ENCODE results near the gene MAVS. TPM values are rescaled to one million over a fixed set of nuclear protein-coding genes. Genes with fewer than 3 reads are reported as not detected.

MAVS gene
- total RNA-seq, 1 experiment from 2014 or later = 23.4 TPM

DNA sequence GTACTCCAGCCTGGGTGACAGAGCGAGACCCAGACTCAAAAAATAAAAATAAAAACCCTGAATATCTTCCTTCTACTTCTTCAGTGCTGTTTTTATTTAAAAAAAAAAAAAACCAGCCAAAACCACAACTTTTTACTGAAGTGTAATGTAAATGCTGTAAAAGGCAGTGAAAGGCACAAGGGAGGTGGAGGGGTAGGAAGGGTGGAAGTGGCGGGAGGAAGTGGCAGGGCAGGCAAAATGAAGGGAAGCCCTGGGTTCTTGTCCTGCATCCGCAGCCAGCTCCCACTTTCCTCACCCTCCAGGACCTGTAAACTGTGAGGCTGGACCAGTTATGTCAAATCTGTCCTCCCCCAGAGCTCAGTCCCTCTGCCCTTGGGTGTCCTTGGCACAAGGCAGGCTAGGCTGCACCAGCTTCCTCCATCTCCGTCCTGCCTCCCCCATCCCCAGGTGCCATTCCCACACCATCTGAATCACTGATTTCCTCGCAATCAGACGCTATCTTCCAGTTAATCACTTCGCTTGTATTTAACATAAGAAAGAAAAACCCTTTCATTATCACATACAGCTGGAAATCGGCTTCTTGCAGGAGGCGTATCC, 28.8 kb downstream of the MAVS start (continued):
- TF ChIP-seq, protein P1, sequence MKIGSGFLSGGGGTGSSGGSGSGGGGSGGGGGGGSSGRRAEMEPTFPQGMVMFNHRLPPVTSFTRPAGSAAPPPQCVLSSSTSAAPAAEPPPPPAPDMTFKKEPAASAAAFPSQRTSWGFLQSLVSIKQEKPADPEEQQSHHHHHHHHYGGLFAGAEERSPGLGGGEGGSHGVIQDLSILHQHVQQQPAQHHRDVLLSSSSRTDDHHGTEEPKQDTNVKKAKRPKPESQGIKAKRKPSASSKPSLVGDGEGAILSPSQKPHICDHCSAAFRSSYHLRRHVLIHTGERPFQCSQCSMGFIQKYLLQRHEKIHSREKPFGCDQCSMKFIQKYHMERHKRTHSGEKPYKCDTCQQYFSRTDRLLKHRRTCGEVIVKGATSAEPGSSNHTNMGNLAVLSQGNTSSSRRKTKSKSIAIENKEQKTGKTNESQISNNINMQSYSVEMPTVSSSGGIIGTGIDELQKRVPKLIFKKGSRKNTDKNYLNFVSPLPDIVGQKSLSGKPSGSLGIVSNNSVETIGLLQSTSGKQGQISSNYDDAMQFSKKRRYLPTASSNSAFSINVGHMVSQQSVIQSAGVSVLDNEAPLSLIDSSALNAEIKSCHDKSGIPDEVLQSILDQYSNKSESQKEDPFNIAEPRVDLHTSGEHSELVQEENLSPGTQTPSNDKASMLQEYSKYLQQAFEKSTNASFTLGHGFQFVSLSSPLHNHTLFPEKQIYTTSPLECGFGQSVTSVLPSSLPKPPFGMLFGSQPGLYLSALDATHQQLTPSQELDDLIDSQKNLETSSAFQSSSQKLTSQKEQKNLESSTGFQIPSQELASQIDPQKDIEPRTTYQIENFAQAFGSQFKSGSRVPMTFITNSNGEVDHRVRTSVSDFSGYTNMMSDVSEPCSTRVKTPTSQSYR (CRISPR knock-in tag; IDR thresholded peaks at IDR 0.05) = no peak
- no peak for TF ChIP-seq JAZF1 (CRISPR knock-in tag; IDR thresholded peaks at IDR 0.05)
- no peak for TF ChIP-seq ZBTB21 (CRISPR knock-in tag; IDR thresholded peaks at IDR 0.05; ENCODE audit: borderline replicate concordance)
- no peak for TF ChIP-seq STAT6 (CRISPR knock-in tag; conservative IDR thresholded peaks at IDR 0.05; ENCODE audit: low read depth)
- TF ChIP-seq, protein P2, sequence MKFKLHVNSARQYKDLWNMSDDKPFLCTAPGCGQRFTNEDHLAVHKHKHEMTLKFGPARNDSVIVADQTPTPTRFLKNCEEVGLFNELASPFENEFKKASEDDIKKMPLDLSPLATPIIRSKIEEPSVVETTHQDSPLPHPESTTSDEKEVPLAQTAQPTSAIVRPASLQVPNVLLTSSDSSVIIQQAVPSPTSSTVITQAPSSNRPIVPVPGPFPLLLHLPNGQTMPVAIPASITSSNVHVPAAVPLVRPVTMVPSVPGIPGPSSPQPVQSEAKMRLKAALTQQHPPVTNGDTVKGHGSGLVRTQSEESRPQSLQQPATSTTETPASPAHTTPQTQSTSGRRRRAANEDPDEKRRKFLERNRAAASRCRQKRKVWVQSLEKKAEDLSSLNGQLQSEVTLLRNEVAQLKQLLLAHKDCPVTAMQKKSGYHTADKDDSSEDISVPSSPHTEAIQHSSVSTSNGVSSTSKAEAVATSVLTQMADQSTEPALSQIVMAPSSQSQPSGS (CRISPR knock-in tag; IDR thresholded peaks at IDR 0.05; ENCODE audit: borderline replicate concordance, low read depth) = no peak
- TF ChIP-seq ZNF263 (CRISPR knock-in tag; IDR thresholded peaks at IDR 0.05; ENCODE audit: low read depth) = no peak
- no peak for TF ChIP-seq CBFB (CRISPR knock-in tag; IDR thresholded peaks at IDR 0.05; ENCODE audit: low read depth)
- TF ChIP-seq TP53 (CRISPR knock-in tag; IDR thresholded peaks at IDR 0.05) = no peak
- TF ChIP-seq ZNF219 (CRISPR knock-in tag; IDR thresholded peaks at IDR 0.05; ENCODE audit: borderline replicate concordance) = no peak
- TF ChIP-seq TCF7 (CRISPR knock-in tag; IDR thresholded peaks at IDR 0.05; ENCODE audit: low read depth) = no peak
- TF ChIP-seq, protein P3, sequence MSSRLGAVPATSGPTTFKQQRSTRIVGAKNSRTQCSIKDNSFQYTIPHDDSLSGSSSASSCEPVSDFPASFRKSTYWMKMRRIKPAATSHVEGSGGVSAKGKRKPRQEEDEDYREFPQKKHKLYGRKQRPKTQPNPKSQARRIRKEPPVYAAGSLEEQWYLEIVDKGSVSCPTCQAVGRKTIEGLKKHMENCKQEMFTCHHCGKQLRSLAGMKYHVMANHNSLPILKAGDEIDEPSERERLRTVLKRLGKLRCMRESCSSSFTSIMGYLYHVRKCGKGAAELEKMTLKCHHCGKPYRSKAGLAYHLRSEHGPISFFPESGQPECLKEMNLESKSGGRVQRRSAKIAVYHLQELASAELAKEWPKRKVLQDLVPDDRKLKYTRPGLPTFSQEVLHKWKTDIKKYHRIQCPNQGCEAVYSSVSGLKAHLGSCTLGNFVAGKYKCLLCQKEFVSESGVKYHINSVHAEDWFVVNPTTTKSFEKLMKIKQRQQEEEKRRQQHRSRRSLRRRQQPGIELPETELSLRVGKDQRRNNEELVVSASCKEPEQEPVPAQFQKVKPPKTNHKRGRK (CRISPR knock-in tag; IDR thresholded peaks at IDR 0.05; ENCODE audit: borderline replicate concordance) = no peak
- no peak for TF ChIP-seq SP1 (CRISPR knock-in tag; conservative IDR thresholded peaks at IDR 0.05)

DNA sequence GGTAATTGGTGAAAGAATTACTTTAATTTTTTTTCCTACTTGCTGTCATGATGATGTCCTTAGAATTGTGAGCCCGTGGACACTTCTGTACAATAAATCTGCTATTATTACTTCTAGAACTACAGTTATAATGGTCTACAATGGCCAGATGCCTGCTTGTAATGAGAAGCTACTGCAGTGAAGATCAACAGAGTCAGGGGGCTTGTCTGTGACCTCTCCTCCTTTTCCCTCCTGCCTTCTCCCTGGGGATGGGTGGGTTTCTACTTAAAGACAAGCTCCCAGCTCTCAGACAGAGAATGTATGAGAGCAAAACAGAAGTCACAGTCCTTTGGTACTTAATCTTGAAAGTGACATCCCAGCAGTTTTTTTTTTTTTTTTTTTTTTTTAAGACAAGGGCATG, 29.4 kb downstream of the MAVS start:
- Mint-ChIP-seq H3K27me3 (ENCODE audit: low read depth) (no peaks in the 10 kb centered on the region), H3K9me3 (no peaks in the 10 kb centered on the region), H3K4me3 (no peak overlapping the region), H3K27ac (no peak overlapping the region), H3K36me3 (peaks cover 16% of the 10 kb centered on the region), H3K4me1 (peaks cover 7% of the 10 kb centered on the region)
- DNase-seq (ENCODE audit: low spot score) (no peak), ATAC-seq (no peak)
- ChIA-PET POLR2A (no interaction called here), CTCF (interaction anchor here (1.5 kb wide), 2 partner anchors 55 to 209 kb away, joined by 3 read pairs; partner anchors contain the start of gene AP5S1)
- TF ChIP-seq STAT6 (CRISPR knock-in tag; conservative IDR thresholded peaks at IDR 0.05; ENCODE audit: low read depth) = no peak
- TF ChIP-seq JUN (CRISPR knock-in tag; IDR thresholded peaks at IDR 0.05) = no peak
- TF ChIP-seq MYBL2 (CRISPR knock-in tag; IDR thresholded peaks at IDR 0.05) = no peak
- TF ChIP-seq, protein P2 (CRISPR knock-in tag; IDR thresholded peaks at IDR 0.05; ENCODE audit: borderline replicate concordance, low read depth) = no peak
- TF ChIP-seq E2F4 (CRISPR knock-in tag; IDR thresholded peaks at IDR 0.05; ENCODE audit: borderline replicate concordance, low read depth) = no peak
- no peak for TF ChIP-seq SOX15 (CRISPR knock-in tag; IDR thresholded peaks at IDR 0.05)
- no peak for TF ChIP-seq ZNF232 (CRISPR knock-in tag; IDR thresholded peaks at IDR 0.05)
